ENCODE measurements around the gene SHC3.
A peak's percentile ranks its signal among the peaks of the same experiment; 100 is the strongest.

The SHC3 gene

DNA sequence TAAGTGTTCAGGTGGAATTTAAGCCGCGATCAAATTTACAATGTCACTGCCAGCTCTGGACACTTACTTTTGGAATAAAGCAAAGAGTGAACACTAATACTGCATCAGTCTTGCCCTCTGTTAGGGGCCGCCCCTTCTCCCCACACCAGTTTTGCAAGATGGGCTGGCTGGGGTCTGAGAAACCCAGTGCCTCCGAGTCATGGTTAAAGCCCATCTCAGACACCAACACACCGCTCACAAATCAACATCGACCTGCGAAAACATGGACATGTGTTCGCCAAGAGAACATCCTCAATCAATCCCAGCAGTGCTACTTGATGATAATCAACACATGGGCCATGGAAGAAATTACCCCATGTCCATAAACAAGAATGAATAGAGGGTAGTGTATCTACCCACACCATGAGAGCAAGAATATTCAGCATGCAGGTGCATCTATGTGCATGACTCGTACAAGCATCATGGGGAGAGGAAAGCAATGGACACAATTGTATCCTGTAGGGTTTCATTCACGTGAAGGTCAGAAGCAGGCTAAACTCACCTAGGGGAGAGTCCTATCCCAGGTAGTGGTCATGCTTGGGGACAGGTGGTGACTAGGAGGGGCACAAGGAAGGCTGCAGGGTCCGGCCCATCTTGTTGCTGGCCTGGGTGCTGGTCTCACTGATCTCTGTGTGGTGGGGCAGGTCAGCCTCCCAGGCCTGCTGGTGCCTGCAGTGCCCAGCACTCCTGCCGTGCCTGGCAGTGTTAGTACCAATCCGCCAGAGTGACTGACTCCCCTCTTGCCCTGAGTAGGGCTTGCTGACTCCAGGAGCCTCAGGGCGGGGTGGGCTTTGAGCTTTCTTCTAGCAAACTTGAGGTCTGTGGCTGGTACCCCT is 182.3 kb downstream of the SHC3 start:
- no peak for DNase-seq

GRCh38 chr9:88995627-88996026 is 183.0 kb downstream of the SHC3 start:
- DNase-seq, result no peak

DNA sequence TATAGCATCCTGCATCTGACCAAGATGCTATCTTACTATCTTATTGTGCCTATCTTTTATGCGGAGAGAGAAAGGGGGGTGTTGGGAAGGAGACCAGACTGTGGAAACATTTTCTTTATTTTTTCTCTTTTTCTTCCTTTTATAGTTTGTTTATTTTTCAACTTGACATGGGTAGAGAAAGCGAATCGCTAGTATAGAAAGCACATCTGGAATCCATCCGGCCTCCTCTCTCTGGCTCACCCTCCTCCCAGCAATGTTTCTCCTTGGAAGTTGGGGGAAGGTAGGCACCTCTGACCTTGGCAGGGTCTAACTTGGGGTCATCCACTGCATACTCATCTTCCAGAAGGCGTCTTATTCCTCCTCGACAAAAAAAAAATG is 183.4 kb downstream of the SHC3 start:
- DNase-seq, result no peak

- no peak for DNase-seq
Observed at GRCh38 chr9:88994469-88995199, 184.0 kb downstream of the SHC3 start.

GRCh38 chr9:88993871-88994460 is 184.7 kb downstream of the SHC3 start:
- no peak for DNase-seq

DNA sequence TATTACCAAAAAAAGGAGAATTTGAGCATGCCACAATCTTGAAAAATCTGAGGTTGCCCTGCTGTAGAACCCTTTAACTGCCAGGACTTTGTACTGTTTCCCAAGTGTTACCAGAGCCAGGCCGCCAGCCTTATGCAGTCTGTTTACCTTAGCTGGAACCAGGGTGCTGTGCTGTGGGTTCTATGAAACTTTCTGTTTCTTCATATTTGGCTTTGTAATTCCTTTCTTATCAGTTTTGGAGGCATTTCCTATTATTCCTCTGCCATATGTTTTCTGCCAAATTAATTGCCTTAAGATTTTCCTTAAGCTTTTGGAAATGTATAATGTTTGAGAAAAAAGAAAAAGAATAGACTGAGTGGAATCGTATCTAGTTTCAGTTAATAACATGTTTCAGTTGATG is 185.3 kb downstream of the SHC3 start:
- DNase-seq, result no peak

GRCh38 chr9:88992556-88992955 is 186.1 kb downstream of the SHC3 start:
- no peak for DNase-seq

DNA sequence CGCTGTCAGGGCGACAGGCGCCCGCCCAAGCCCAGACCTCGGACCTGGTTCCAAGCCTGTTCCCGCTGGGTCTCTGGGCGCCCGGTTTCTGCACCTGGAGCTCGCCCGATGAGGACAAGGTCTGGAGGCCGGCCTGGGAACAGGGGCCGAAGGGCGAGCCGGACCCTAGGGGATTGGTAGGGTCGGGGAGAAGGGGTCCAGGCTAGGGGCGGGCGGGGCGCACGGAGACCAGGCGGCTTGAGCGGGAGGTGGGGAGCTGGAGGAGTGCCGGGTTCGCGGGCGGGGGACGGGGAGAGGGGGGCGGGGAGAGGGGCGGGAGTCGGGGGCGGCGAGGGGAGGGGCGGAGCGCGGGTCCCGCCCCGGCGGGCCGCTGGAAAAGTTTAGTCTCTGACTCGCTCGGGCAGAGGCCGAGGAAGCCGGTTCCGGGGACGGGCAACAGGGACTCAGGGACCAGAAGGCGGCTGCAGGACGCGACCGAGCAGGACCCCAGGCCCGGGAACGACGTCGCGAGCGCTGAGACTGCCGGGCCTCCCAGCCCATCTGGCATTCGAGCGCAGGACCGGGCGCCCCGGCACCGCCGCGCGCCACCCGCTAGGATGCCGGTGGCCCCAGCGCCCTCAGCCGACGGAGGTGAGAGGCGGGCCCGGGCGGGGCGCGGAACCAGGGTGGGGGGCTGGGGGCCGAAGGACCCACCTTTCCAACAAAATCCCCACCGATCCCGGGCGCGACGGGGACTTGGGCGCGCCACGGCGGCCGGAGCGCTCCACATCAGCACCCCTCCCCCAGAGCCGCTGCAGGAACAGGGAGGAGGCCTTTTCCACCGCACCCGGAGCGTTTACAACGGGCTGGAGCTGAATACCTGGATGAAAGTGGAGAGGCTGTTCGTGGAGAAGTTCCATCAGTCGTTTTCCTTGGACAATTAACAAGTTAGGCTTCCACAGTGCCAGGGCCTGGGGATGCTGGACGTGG is 187.3 kb downstream of the SHC3 start, which contains the start of gene S1PR3:
Gene S1PR3, plus strand, starts transcription at position 403 of the 969 bp plus-strand sequence. CDS start 9,733 bp downstream, outside the sequence.
- peak; percentile 12 for DNase-seq

DNA sequence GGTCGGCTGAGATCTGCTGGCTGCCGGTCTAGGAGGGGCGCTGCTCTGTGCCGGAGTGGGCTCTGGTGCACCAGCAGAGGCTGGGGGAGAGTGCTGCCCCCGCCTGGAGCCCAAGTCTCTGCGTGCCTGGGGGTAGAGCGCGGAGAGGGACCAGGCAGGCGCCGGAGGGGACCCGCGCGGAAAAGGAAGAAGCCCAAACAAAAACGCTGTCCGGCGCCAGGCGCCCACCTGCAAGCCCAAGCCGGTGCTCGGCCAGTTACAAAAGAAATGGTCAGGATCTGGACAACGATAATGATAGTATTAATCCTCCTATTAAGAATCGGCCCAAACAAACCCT is 187.9 kb downstream of the SHC3 start:
- no peak for DNase-seq

DNA sequence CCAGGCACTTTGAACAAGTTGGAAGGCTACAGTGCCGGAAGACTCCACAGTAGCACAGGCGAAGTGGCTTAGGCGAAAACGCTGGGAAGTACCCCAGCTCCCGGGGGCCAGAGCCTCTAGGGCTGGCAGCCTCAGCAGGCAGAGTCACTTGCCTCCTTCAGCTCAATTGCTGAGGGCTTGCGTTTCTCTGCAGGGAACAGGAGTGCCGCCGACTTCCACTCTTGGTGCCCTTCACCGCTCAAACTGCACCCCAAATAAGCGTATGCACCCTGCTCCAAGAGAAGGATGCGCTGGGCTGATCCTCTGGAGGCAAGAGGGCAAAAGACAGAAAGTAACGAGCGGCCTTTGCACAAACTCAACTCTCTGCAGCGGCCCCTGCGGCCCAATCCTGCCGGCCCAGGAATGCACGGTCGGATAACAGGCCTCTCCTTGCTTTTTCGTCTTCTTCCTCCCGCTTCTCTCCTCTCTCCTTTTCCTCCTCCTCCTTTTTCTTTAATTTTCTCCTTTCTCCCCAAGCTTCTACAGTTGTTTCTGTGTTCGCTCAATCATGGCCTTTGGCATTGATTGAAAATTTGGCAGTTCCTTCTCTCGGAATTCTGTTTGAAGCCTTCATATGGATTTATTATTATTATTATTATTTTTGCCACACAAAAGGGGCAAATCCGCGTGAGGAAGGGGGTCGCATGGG is 188.4 kb downstream of the SHC3 start:
- DNase-seq, result no peak

- DNase-seq, result no peak
Observed at GRCh38 chr9:88988796-88989641, 189.6 kb downstream of the SHC3 start.

DNA sequence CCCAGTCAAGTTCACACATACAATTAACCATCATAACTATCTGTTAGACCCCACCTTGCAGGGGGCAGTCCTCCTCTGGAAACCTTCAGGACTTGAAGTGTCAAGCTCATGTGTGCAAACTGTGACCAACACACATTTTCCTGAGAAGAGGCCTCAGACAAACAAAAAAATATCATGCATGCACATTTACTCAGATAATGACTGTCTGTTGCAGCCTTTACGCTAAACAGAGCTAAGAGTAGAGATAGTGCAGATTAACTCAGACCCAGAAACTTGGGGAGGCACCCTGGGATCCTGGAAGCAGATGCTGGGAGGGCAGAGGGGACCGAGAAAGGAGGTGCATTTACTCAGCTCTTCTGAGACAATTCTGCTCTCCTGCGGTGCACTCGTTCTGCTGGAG is 191.0 kb downstream of the SHC3 start:
- no peak for DNase-seq

GRCh38 chr9:88986776-88987175 is 191.8 kb downstream of the SHC3 start:
- DNase-seq, result no peak

DNA sequence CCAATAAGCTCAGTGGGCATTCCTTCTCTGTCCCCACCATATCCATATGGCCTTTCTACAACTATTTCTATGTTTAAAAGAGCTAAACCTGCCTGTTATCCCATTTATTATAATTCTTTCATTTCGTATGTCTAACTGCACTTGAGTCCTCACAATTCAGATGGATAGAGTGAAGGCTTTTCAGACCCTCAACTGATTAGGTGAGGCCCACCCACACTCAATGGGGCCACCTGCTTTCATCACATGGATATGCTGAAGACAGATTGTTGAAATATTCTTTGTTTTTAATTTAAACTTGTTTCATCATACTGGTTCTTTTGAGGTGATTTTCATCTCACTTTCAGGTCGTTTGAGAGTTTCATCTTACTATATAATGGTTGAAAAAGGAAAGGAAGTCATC is 193.0 kb downstream of the SHC3 start:
- DNase-seq, result no peak

GRCh38 chr9:88984543-88984883 is 194.1 kb downstream of the SHC3 start:
- no peak for DNase-seq

DNA sequence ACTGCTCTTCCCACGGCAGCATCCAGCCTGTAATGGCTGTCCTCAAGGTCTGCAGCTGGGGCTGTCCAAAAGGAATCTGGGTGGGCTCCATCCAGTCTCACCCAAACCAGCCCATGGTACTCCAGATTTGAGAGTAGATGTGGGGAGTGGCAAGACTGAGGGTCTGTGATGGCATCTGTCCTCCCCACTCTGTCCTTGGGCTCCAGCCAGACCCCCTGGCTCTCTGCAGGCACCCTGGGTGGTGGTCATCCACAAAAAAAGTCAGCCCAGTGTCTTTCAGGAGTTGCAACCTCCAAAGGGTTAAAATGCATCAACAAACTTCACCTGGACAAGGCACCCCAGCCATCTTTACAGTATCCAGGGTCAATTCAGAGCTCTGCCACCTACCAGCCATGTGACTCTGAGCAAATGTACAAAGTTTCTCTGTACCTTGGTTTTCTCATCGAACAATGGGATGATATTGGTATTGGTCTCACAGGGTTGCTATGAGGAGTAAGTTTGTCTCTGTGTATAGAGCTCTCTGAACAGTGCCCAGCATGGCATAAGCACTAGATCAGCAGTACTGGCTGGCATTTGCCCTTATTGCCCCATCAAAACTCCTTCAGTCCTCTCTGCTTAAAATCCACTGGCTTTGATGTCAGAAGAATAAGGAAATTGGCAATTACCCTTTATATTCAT is 194.6 kb downstream of the SHC3 start:
- DNase-seq, result no peak

DNA sequence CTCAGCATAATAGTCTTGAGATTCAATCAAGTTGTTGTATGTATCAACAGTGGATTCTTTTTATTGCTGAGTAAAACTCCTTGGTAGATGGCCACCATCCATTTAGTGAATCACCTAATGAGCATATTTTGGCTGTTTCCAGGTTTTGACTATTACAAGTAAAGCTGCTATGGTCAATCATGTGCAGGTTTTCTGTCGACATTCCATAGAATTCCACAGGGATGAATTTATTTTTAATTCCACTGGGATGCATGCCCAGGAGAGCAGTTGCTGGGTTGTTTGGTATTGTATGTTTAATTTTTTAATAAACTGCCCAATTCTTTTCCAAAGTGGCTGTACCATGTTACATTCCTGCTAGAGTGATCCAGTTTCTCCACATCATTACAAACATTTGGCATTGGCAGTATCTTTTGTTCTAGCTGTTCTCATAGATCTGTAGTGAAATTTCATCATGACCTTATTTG is 197.8 kb downstream of the SHC3 start:
- no peak for DNase-seq

GRCh38 chr9:88979791-88980190 is 198.8 kb downstream of the SHC3 start:
- no peak for DNase-seq

DNA sequence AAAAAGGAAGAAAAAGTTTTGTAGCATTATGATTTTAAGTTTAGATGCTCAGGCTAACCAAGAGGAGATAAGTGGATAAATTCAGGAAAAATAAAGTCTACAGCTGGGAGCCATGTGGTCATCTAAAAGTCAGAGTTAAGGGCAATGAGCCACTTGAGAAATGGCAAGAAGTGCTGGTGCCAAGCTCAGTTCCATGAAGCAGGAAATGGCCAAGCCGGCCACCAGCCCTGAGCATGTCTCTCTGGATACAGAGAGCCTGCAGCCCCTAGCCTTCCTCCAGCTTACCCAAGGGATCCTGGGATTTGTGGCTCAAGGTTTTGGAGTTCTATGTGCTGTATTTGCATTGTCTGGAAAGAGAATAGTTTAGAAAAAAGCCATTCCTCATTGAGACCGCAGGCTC is 199.6 kb downstream of the SHC3 start:
- DNase-seq, result no peak

GRCh38 chr9:88978034-88978433 is 200.6 kb downstream of the SHC3 start:
- DNase-seq, result no peak

DNA sequence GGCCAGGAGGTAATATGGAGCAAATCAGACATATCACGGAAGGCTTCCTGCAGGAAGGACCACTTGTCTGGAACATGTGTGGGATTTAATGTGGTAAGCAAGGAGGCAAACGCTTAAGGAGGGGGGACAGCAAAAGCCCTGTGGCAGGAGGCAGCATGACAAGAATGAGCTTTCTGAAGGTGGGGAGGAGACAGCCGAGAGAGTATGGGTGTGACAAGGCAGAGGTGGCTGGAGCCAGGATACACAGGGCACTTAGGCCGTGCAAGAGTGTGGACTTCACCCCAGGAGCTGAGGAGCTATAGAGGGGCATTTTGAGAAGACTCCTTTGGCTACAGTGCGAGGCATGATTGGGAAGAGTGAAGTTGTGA is 201.7 kb downstream of the SHC3 start:
- no peak for DNase-seq
